HAP-1 (cell line): Measurements from ENCODE around the gene TIE1.

Source experiments
- DNase-seq, 2 experiments: peaks; one replicate each; pipeline ENCODE4 v3.0.0-alpha.2; 2016 to 2020; ENCODE audit warnings: low spot score in 2 of 2
- H3K27me3 ChIP-seq: fragments of 250-450 bp; sonication (Bioruptor Pico); 2 replicates; pipeline ENCODE4 v1.5.1; 2020; ENCODE audit warnings: low read depth, mild to moderate bottlenecking, moderate library complexity
- H3K36me3 ChIP-seq: fragments of 250-450 bp; sonication (Bioruptor Pico); replicated peaks from 2 replicates; pipeline ENCODE4 v1.5.1; 2020; ENCODE audit warnings: mild to moderate bottlenecking
- H3K4me1 ChIP-seq: fragments of 250-450 bp; sonication (Bioruptor Pico); 2 replicates; pipeline ENCODE4 v1.5.1; 2020; ENCODE audit warnings: mild to moderate bottlenecking
- H3K4me3 ChIP-seq: fragments of 250-450 bp; sonication (Bioruptor Pico); 2 replicates; pipeline ENCODE4 v1.5.1; 2020; ENCODE audit warnings: mild to moderate bottlenecking, moderate library complexity
- H3K9me3 ChIP-seq: fragments of 250-450 bp; sonication (Bioruptor Pico); 2 replicates; pipeline ENCODE4 v1.5.1; 2020; ENCODE audit warnings: mild to moderate bottlenecking, moderate library complexity
- in situ Hi-C: fragments of 300-500 bp; cut with MboI; formaldehyde crosslinking; loops from 3 replicates; pipeline ENCODE4 v1.14.3; 2020; ENCODE audit warnings: low sequenced_read_pairs, inconsistent platforms, mixed read lengths

Gene TIE1

GRCh38 chr1:43316738-43317520, 16.1 kb downstream of the TIE1 start:
- Histone ChIP-seq H3K4me1 (no peaks in the 10 kb centered on the region), H3K9me3 (no peaks in the 10 kb centered on the region), H3K4me3 (no peak overlapping the region), H3K27me3 (no peaks in the 10 kb centered on the region), H3K36me3 (no peaks in the 10 kb centered on the region)
- no peak for DNase-seq
- in situ Hi-C loops, result no loop called here

GRCh38 chr1:43317817-43318471, 17.2 kb downstream of the TIE1 start:
- no peaks in the 10 kb centered on the region for H3K27me3 ChIP-seq
- in situ Hi-C loops, result no loop called here
- no peaks in the 10 kb centered on the region for H3K4me1 ChIP-seq
- no peaks in the 10 kb centered on the region for H3K9me3 ChIP-seq
- DNase-seq, result no peak
- no peak overlapping the region for H3K4me3 ChIP-seq
- H3K36me3 ChIP-seq, result no peaks in the 10 kb centered on the region

- in situ Hi-C loops, result no loop called here
- Histone ChIP-seq H3K36me3 (no peaks in the 10 kb centered on the region), H3K4me3 (no peak overlapping the region), H3K4me1 (no peaks in the 10 kb centered on the region), H3K27me3 (no peaks in the 10 kb centered on the region), H3K9me3 (no peaks in the 10 kb centered on the region)
- no peak for DNase-seq
Measured at GRCh38 chr1:43318831-43319230, 18.0 kb downstream of the TIE1 start.

- in situ Hi-C loops, result no loop called here
- H3K4me3 ChIP-seq, result no peak overlapping the region
Measured at GRCh38 chr1:43319288-43319687, 18.5 kb downstream of the TIE1 start.

GRCh38 chr1:43319766-43320165, 19.0 kb downstream of the TIE1 start:
- Histone ChIP-seq H3K4me1 (no peaks in the 10 kb centered on the region), H3K4me3 (no peak overlapping the region), H3K36me3 (no peaks in the 10 kb centered on the region), H3K9me3 (no peaks in the 10 kb centered on the region), H3K27me3 (no peaks in the 10 kb centered on the region)
- in situ Hi-C loops, result no loop called here
- no peak for DNase-seq

More at GRCh38 chr1:43319288-43319687, 18.5 kb downstream of the TIE1 start:
- H3K4me1 ChIP-seq, result no peaks in the 10 kb centered on the region
- no peaks in the 10 kb centered on the region for H3K36me3 ChIP-seq
- H3K9me3 ChIP-seq, result no peaks in the 10 kb centered on the region
- no peaks in the 10 kb centered on the region for H3K27me3 ChIP-seq
- no peak for DNase-seq

GRCh38 chr1:43321331-43321891, 20.6 kb downstream of the TIE1 start:
- H3K36me3 ChIP-seq, result no peaks in the 10 kb centered on the region
- H3K9me3 ChIP-seq, result peaks cover 3% of the 10 kb centered on the region; the same call in 1 of the 2 replicates
- no peaks in the 10 kb centered on the region for H3K27me3 ChIP-seq
- no peak overlapping the region for H3K4me3 ChIP-seq
- no peak for DNase-seq
- H3K4me1 ChIP-seq, result no peaks in the 10 kb centered on the region
- in situ Hi-C loops, result no loop called here

- Histone ChIP-seq H3K4me1 (no peaks in the 10 kb centered on the region), H3K9me3 (peaks cover 3% of the 10 kb centered on the region; the same call in 1 of the 2 replicates), H3K36me3 (no peaks in the 10 kb centered on the region), H3K4me3 (no peak overlapping the region), H3K27me3 (no peaks in the 10 kb centered on the region)
- in situ Hi-C loops, result no loop called here
- DNase-seq, result no peak
Measured at GRCh38 chr1:43322506-43322905, 21.7 kb downstream of the TIE1 start.

GRCh38 chr1:43324810-43325209, 24.0 kb downstream of the TIE1 start:
- in situ Hi-C loops, result no loop called here
- Histone ChIP-seq H3K9me3 (peaks cover 3% of the 10 kb centered on the region; the same call in 1 of the 2 replicates), H3K4me1 (no peaks in the 10 kb centered on the region), H3K27me3 (no peaks in the 10 kb centered on the region), H3K36me3 (no peaks in the 10 kb centered on the region), H3K4me3 (no peak overlapping the region)
- no peak for DNase-seq

GRCh38 chr1:43325381-43325780, 24.6 kb downstream of the TIE1 start:
- in situ Hi-C loops, result no loop called here
- no peaks in the 10 kb centered on the region for H3K4me1 ChIP-seq
- H3K9me3 ChIP-seq, result peaks cover 3% of the 10 kb centered on the region; the same call in 1 of the 2 replicates
- H3K36me3 ChIP-seq, result no peaks in the 10 kb centered on the region
- no peak for DNase-seq
- no peak overlapping the region for H3K4me3 ChIP-seq
- H3K27me3 ChIP-seq, result no peaks in the 10 kb centered on the region

GRCh38 chr1:43327549-43328292, 26.9 kb downstream of the TIE1 start:
- Histone ChIP-seq H3K9me3 (peaks cover 3% of the 10 kb centered on the region; the same call in 1 of the 2 replicates), H3K4me3 (no peak overlapping the region), H3K27me3 (no peaks in the 10 kb centered on the region), H3K4me1 (no peaks in the 10 kb centered on the region), H3K36me3 (no peaks in the 10 kb centered on the region)
- no peak for DNase-seq
- in situ Hi-C loops, result no loop called here

- Histone ChIP-seq H3K36me3 (no peaks in the 10 kb centered on the region), H3K4me3 (no peak overlapping the region), H3K27me3 (no peaks in the 10 kb centered on the region), H3K9me3 (peaks cover 3% of the 10 kb centered on the region; the same call in 1 of the 2 replicates), H3K4me1 (no peaks in the 10 kb centered on the region)
- DNase-seq, result no peak
- in situ Hi-C loops, result no loop called here
Measured at GRCh38 chr1:43329995-43330751, 29.4 kb downstream of the TIE1 start.

GRCh38 chr1:43331688-43332087, 30.9 kb downstream of the TIE1 start:
- DNase-seq, result no peak
- Histone ChIP-seq H3K36me3 (no peaks in the 10 kb centered on the region), H3K4me1 (no peaks in the 10 kb centered on the region), H3K4me3 (no peak overlapping the region), H3K9me3 (no peaks in the 10 kb centered on the region), H3K27me3 (no peaks in the 10 kb centered on the region)
- in situ Hi-C loops, result no loop called here
